SK-N-SH (cell line): ENCODE measurements around the gene MON2.

Source experiments
- NRF1 ChIP-seq: IDR thresholded peaks from 2 replicates; pipeline ENCODE4 v1.6.1; 2012; ENCODE audit warnings: low read depth, mild to moderate bottlenecking, low read length
- POLR2AphosphoS5 ChIP-seq: IDR thresholded peaks from 2 replicates; pipeline ENCODE4 v1.6.1; 2012; ENCODE audit warnings: low read depth, low read length
- RAD21 ChIP-seq: IDR thresholded peaks from 2 replicates; pipeline ENCODE4 v1.6.1; 2012; ENCODE audit warnings: mild to moderate bottlenecking, low read length
- TEAD4 ChIP-seq: IDR thresholded peaks from 2 replicates; pipeline ENCODE4 v1.4.0; 2012; ENCODE audit warnings: mild to moderate bottlenecking, borderline replicate concordance; ENCODE audit not compliant: insufficient read depth
- YY1 ChIP-seq: IDR thresholded peaks from 2 replicates; pipeline ENCODE4 v1.4.0; 2012; ENCODE audit warnings: low read depth, mild to moderate bottlenecking
- TF ChIP-seq, protein P1 (sequence below): fragments of 200-600 bp; sonication (generic); IDR thresholded peaks from 2 replicates; pipeline ENCODE4 v1.6.1; 2017; ENCODE audit warnings: antibody characterized with exemption, mild to moderate bottlenecking, moderate library complexity

DNA sequence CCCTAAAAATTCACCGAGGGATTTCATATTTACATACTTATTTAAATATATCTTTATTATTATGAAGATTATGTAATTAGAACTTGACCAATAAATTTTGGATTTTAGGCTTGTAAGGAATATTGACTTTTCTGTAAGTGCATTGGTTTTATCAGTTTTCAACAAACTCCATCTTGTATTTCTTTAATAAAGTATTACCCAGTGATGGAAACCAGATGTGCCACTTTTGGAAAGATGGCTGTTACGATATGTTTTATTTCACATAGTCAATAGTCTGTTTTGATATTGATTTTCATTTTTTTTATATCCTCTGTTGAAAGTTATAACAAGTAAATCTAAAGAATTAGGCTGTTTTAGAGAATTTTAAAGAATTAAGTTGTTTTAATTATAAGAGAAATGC lies 1.8 kb downstream of the MON2 start:
- TF ChIP-seq, protein P1, sequence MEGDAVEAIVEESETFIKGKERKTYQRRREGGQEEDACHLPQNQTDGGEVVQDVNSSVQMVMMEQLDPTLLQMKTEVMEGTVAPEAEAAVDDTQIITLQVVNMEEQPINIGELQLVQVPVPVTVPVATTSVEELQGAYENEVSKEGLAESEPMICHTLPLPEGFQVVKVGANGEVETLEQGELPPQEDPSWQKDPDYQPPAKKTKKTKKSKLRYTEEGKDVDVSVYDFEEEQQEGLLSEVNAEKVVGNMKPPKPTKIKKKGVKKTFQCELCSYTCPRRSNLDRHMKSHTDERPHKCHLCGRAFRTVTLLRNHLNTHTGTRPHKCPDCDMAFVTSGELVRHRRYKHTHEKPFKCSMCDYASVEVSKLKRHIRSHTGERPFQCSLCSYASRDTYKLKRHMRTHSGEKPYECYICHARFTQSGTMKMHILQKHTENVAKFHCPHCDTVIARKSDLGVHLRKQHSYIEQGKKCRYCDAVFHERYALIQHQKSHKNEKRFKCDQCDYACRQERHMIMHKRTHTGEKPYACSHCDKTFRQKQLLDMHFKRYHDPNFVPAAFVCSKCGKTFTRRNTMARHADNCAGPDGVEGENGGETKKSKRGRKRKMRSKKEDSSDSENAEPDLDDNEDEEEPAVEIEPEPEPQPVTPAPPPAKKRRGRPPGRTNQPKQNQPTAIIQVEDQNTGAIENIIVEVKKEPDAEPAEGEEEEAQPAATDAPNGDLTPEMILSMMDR, result no peak
- no peak for TF ChIP-seq TEAD4
- no peak for TF ChIP-seq RAD21
- TF ChIP-seq YY1, result no peak
- TF ChIP-seq NRF1, result no peak
- no peak for TF ChIP-seq POLR2AphosphoS5
